AG04449 (cell line): ENCODE measurements around the gene PDE1C.

Experiments
- CTCF ChIA-PET: fragments of 350-600 bp; formaldehyde crosslinking; extraction: SDS; loops from one replicate; lab custom pipeline; 2021; ENCODE audit warnings: antibody characterized with exemption; lab: Yijun Ruan, JAX
- POLR2A ChIA-PET: fragments of 400-600, 350-600 bp; formaldehyde crosslinking; extraction: SDS; loops from one replicate; lab custom pipeline; 2020; ENCODE audit warnings: antibody characterized with exemption, inconsistent platforms; lab: Yijun Ruan, JAX
- DNase-seq: peaks from one replicate; pipeline ENCODE4 v3.0.0-alpha.2; 2010; ENCODE audit warnings: low read depth, low spot score
- H3K4me3 ChIP-seq: 2 replicates; pipeline ENCODE4 v1.5.1; 2011; ENCODE audit warnings: low read depth, mild to moderate bottlenecking, control low read depth, low read length
- CTCF ChIP-seq: IDR thresholded peaks from one replicate; pipeline ENCODE4 v1.5.1; 2011; ENCODE audit warnings: mild to moderate bottlenecking, moderate library complexity, low read length, control low read depth, inconsistent platforms; ENCODE audit not compliant: insufficient read depth; ENCODE audit errors: missing control alignments

Gene PDE1C

GRCh38 chr7:31893365-31893764, 176.8 kb downstream of the PDE1C start:
- no peak overlapping the region for H3K4me3 ChIP-seq
- POLR2A ChIA-PET: no interaction called here
- TF ChIP-seq CTCF: no peak
- CTCF ChIA-PET: interaction anchor here (0.6 to 0.7 kb wide), 2 partner anchors 10 to 149 kb away, joined by 3 read pairs; no protein-coding TSS in a partner anchor
- no peak for DNase-seq

GRCh38 chr7:31892099-31892829, 177.9 kb downstream of the PDE1C start:
- CTCF ChIA-PET: interaction anchor here (1.1 kb wide), 1 partner anchor 22 kb away, joined by 3 read pairs; no protein-coding TSS in a partner anchor

GRCh38 chr7:31890766-31891165, 179.4 kb downstream of the PDE1C start:
- ChIA-PET POLR2A (no interaction called here), CTCF (no interaction called here)
- DNase-seq: no peak
- no peak for TF ChIP-seq CTCF
- no peak overlapping the region for H3K4me3 ChIP-seq

More at GRCh38 chr7:31892099-31892829, 177.9 kb downstream of the PDE1C start:
- POLR2A ChIA-PET: no interaction called here
- no peak for DNase-seq
- no peak for TF ChIP-seq CTCF
- no peak overlapping the region for H3K4me3 ChIP-seq

- H3K4me3 ChIP-seq: no peak overlapping the region
- ChIA-PET CTCF (interaction anchor here (0.7 kb wide), 1 partner anchor 259 kb away, joined by 3 read pairs; no protein-coding TSS in a partner anchor), POLR2A (no interaction called here)
- DNase-seq: no peak
- TF ChIP-seq CTCF: no peak
Measured at GRCh38 chr7:31890198-31890597, 180.0 kb downstream of the PDE1C start.

GRCh38 chr7:31887006-31887405, 183.2 kb downstream of the PDE1C start:
- no peak for DNase-seq
- no peak for TF ChIP-seq CTCF
- POLR2A ChIA-PET: no interaction called here
- H3K4me3 ChIP-seq: no peak overlapping the region
- CTCF ChIA-PET: no interaction called here

- POLR2A ChIA-PET: no interaction called here
- CTCF ChIA-PET: interaction anchor here (1.2 kb wide), 1 partner anchor 54 kb away, joined by 3 read pairs; no protein-coding TSS in a partner anchor
- DNase-seq: no peak
- no peak overlapping the region for H3K4me3 ChIP-seq
- TF ChIP-seq CTCF: no peak
Measured at GRCh38 chr7:31885171-31885570, 185.0 kb downstream of the PDE1C start.
